HepG2 (cell line): ENCODE measurements around the gene PDZD2. TPM values are rescaled to one million over a fixed set of nuclear protein-coding genes. Genes with fewer than 3 reads are reported as not detected.
A peak's percentile ranks its signal among the peaks of the same experiment; 100 is the strongest.

Source experiments
- ATAC-seq: fragments of 200-7000 bp; cut with Tn5 transposase; 3 replicates; pipeline ENCODE4 v1.9.1; 2020; ENCODE audit warnings: mild to moderate bottlenecking, moderate library complexity
- BruUV-seq: library from RNA; stranded (reverse); fragments of 400-500 nt; replicated peaks from 2 replicates; lab custom pipeline; 2021; lab: Mats Ljungman, UMichigan
- CTCF ChIA-PET: fragments of 300-600 bp; formaldehyde crosslinking; extraction: SDS; loops from one replicate; lab custom pipeline; 2021; ENCODE audit warnings: low total read pairs, inconsistent platforms, low intra/inter-chr PET ratio; lab: Yijun Ruan, JAX
- POLR2A ChIA-PET: fragments of 350-600 bp; sonication (Branson Sonifier 250); formaldehyde crosslinking; loops from one replicate; lab custom pipeline; 2020; ENCODE audit warnings: antibody characterized with exemption, inconsistent platforms; lab: Yijun Ruan, JAX
- DNase-seq: peaks from one replicate; pipeline ENCODE4 v3.0.0-alpha.2; 2015; ENCODE audit warnings: low spot score
- FAIRE-seq: peaks from 3 replicates; lab custom pipeline; 2011; peaks lifted over from hg19 to GRCh38; lab: Jason Lieb, UNC
- H2AFZ ChIP-seq: one replicate; pipeline ENCODE4 v1.6.1; 2011; ENCODE audit warnings: low read length, inconsistent platforms
- H3K27ac ChIP-seq: fragments of 300-600 bp; 3 replicates; pipeline ENCODE4 v1.8.0; 2011; ENCODE audit warnings: mixed run types, mild to moderate bottlenecking, mixed read lengths, low read length, inconsistent platforms; ENCODE audit not compliant: insufficient read depth; ENCODE audit errors: extremely low read length
- H3K27me3 ChIP-seq, 2 experiments: fragments of 200-600 bp in 1 of 2; 2 replicates in 1 of 2; 3 replicates in 1 of 2; pipeline versions ENCODE4 v1.6.0 to v1.8.0; 2011; ENCODE audit warnings: low read length in 2 of 2, mild to moderate bottlenecking in 2 of 2, moderate library complexity in 2 of 2, inconsistent platforms in 1 of 2; ENCODE audit not compliant: insufficient read depth in 2 of 2, control insufficient read depth in 1 of 2
- H3K36me3 ChIP-seq, 2 experiments: fragments of 200-600 bp in 1 of 2; replicated peaks in 1 of 2; 2 replicates in 1 of 2; 3 replicates in 1 of 2; pipeline versions ENCODE4 v1.5.1 to v1.8.0; 2011; ENCODE audit warnings: low read length in 2 of 2, inconsistent platforms in 1 of 2; ENCODE audit not compliant: insufficient read depth in 2 of 2, control insufficient read depth in 1 of 2
- H3K4me1 ChIP-seq: 2 replicates; pipeline ENCODE4 v1.5.1; 2012; ENCODE audit warnings: low read length, inconsistent platforms; ENCODE audit not compliant: insufficient read depth
- H3K4me2 ChIP-seq: 2 replicates; pipeline ENCODE4 v1.6.0; 2011; ENCODE audit warnings: low read depth, low read length, inconsistent platforms
- H3K4me3 ChIP-seq, 3 experiments: fragments of 200-600 bp in 1 of 3; sonication (generic), shearing (Covaris generic) in 1 of 3; replicated peaks in 1 of 3; 2 replicates each; pipeline ENCODE4 v1.5.1; 2011 to 2016; ENCODE audit warnings: low read length in 3 of 3, inconsistent platforms in 2 of 3, low read depth in 2 of 3, mild to moderate bottlenecking in 2 of 3, control low read depth in 1 of 3, mixed read lengths in 1 of 3; ENCODE audit not compliant: insufficient read depth in 1 of 3
- H3K79me2 ChIP-seq: one replicate; pipeline ENCODE4 v1.6.1; 2011; ENCODE audit warnings: low read length, inconsistent platforms; ENCODE audit not compliant: insufficient read depth
- H3K9ac ChIP-seq: 2 replicates; pipeline ENCODE4 v1.6.0; 2011; ENCODE audit warnings: mild to moderate bottlenecking, low read depth, low read length, inconsistent platforms; ENCODE audit not compliant: insufficient read depth
- H3K9me3 ChIP-seq: 2 replicates; pipeline ENCODE4 v1.5.1; 2012; ENCODE audit warnings: mild to moderate bottlenecking, low read length
- H4K20me1 ChIP-seq: 2 replicates; pipeline ENCODE4 v1.6.0; 2011; ENCODE audit warnings: inconsistent platforms, mild to moderate bottlenecking, low read length, moderate library complexity; ENCODE audit not compliant: insufficient read depth
- ATAD3A ChIP-seq: sonication (generic); formaldehyde crosslinking; IDR thresholded peaks from 2 replicates; pipeline ENCODE4 v1.4.0; 2020; ENCODE audit warnings: missing genetic modification reagents
- CHD4 ChIP-seq: fragments of 200-600 bp; sonication (generic); IDR thresholded peaks from 2 replicates; pipeline ENCODE4 v1.7.0; 2017; ENCODE audit warnings: mild to moderate bottlenecking, low read length, borderline replicate concordance
- GATA4 ChIP-seq: sonication (generic); IDR thresholded peaks from 2 replicates; pipeline ENCODE4 v1.6.1; 2016; ENCODE audit warnings: antibody characterized with exemption, low read depth, borderline replicate concordance
- GPBP1L1 ChIP-seq: sonication (generic); formaldehyde crosslinking; IDR thresholded peaks from 2 replicates; pipeline ENCODE4 v1.5.0; 2020; ENCODE audit warnings: mild to moderate bottlenecking, missing genetic modification reagents
- HNRNPH1 ChIP-seq: fragments of 200-400 bp; formaldehyde crosslinking; optimal IDR thresholded peaks from 2 replicates; pipeline ENCODE3; 2017; ENCODE audit warnings: mild to moderate bottlenecking, low read depth, low read length
- PCBP1 ChIP-seq: fragments of 200-400 bp; formaldehyde crosslinking; IDR thresholded peaks from 2 replicates; pipeline ENCODE4 v1.6.1; 2017; ENCODE audit warnings: mild to moderate bottlenecking, low read depth, low read length, borderline replicate concordance
- RFX3 ChIP-seq: IDR thresholded peaks from 2 replicates; pipeline ENCODE4 v1.6.1; 2016; ENCODE audit warnings: missing biosample characterization, missing genetic modification reagents
- ZBTB33 ChIP-seq: sonication (generic); formaldehyde crosslinking; IDR thresholded peaks from 2 replicates; pipeline ENCODE4 v1.4.0; 2020; ENCODE audit warnings: missing genetic modification reagents
- ZNF382 ChIP-seq: sonication (generic); formaldehyde crosslinking; IDR thresholded peaks from 2 replicates; pipeline ENCODE4 v1.5.0; 2020; ENCODE audit warnings: missing genetic modification reagents, mild to moderate bottlenecking, borderline replicate concordance
- ZNF644 ChIP-seq: IDR thresholded peaks from 2 replicates; pipeline ENCODE4 v1.6.1; 2016; ENCODE audit warnings: low read depth
- ZNF841 ChIP-seq: sonication (generic); formaldehyde crosslinking; IDR thresholded peaks from 2 replicates; pipeline ENCODE4 v1.8.1; 2023; ENCODE audit warnings: missing genetic modification reagents, borderline replicate concordance
- ZSCAN21 ChIP-seq: sonication (generic); formaldehyde crosslinking; IDR thresholded peaks from 2 replicates; pipeline ENCODE4 v1.8.0; 2022; ENCODE audit warnings: mild to moderate bottlenecking, missing genetic modification reagents, moderate library complexity, borderline replicate concordance
- WGBS: methylation state at CpG from one replicate; pipeline ENCODE4 v1.1.6; 2017; ENCODE audit warnings: low lambda C conversion rate; 5-methylcytosine and 5-hydroxymethylcytosine counted together
- in situ Hi-C: cut with HindIII; loops from 2 replicates; pipeline ENCODE4 v1.10.0; 2017; ENCODE audit warnings: low pct_unique_long_range_greater_than_20kb; ENCODE audit not compliant: extremely low pct_ligation_motif_present
- intact Hi-C: fragments of 100-400 bp; cut with micrococcal nuclease; formaldehyde crosslinking; loops from one replicate; pipeline ENCODE4 v1.10.0; 2022; ENCODE audit not compliant: unreplicated experiment
- polyA plus RNA-seq, 8 experiments: library from polyadenylated mRNA; depleted of rRNA in 3 of 8; stranded (reverse) in 7 of 8; unstranded in 1 of 8; fragments of >200 nt; fragmentation: Illumina TruSeq in 4 of 8; extraction: Trizol in 4 of 8; gene quantifications; 2 replicates each; pipeline versions ENCODE4 v1.2.1 to v1.2.3, GENCODE V29; 2011 to 2016; ENCODE audit warnings: low read depth in 4 of 8, missing spikeins in 1 of 8, mixed read lengths in 1 of 8; ENCODE audit not compliant: insufficient read depth in 1 of 8
- total RNA-seq, 5 experiments: library from RNA; depleted of rRNA; stranded (reverse); fragments of >200 nt; fragmentation: Illumina TruSeq; extraction: Trizol; gene quantifications; 2 replicates each; pipeline ENCODE4 v1.2.3, GENCODE V29; 2016; ENCODE audit warnings: low read depth in 1 of 5
- TF ChIP-seq, protein P1 (sequence below): sonication (generic); formaldehyde crosslinking; IDR thresholded peaks from 2 replicates; pipeline ENCODE4 v1.9.0; 2021; ENCODE audit warnings: mild to moderate bottlenecking, missing genetic modification reagents

PDZD2 gene
- total and polyA plus RNA-seq, 2 of the 13 experiments (the other 11 are each of a cell fraction or from before 2014, with no cell fraction given) = 0.04 TPM; not detected in 1

DNA sequence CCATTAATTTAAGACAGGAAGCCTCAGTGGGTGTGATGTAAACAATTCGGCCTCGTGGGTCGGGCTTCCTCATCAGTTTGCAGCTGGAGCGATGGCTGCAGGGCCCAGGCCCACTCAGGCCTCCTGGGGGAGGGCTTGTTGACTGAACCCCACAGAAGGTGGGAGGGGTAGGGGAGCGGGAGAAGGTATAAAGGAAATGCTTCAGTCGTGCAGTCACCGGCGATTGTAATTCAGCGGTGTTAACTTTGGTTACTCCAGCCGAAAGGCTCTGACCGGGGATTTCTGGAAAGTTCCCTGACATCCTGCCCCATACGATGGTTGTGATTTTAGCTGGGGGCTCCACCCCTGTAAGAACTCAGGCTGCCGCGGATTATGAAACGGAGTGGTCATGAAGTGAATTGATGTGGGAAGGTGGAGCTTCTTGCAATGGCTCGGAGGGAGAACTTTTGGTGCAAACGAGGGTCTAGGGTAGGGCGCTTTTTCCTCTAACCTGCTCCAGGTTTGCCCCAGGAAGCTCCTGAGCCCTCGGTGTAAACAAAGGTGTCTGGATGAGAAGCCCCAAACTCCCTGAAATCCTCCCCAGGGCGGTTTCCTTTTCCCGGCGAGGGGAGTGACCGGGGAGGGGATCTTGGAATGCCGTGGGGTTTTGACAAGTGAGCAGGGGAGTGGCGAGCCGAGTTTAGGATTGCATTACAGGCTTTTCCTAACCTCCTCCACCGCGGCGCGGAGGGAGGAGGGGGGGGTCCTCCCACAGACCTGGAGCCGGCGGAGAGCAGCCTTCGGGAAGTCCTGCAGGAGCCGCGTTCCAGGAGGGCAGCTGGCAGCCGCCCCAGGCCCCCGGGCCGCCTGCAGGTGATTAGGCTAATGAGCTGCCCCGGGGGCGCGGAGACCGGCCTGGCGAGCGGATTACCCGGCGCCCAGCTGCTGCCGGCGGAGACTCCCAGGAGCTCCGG lies 215.5 kb downstream of the PDZD2 start:
- peaks cover 16% of the 10 kb centered on the region for H3K9me3 ChIP-seq
- intact Hi-C loops (no loop called here), in situ Hi-C loops (no loop called here)
- no peaks in the 10 kb centered on the region for H3K4me1 ChIP-seq
- H3K27me3 ChIP-seq = peaks cover 12 to 37% of the 10 kb centered on the region in 2 experiments
- no peak overlapping the region for H3K27ac ChIP-seq
- 18% methylated on average over 19 of the region's 49 CpGs for WGBS
- no peak overlapping the region for H3K9ac ChIP-seq
- no TSS peak for BruUV-seq
- H3K4me2 ChIP-seq = peak overlapping the region; percentile 25; the same call in 1 of the 2 replicates
- no peaks in the 10 kb centered on the region for H3K36me3 ChIP-seq
- no peak overlapping the region for H2AFZ ChIP-seq
- H4K20me1 ChIP-seq = no peaks in the 10 kb centered on the region
- ATAC-seq (peak; percentile 69), DNase-seq (no peak), FAIRE-seq (no peak)
- ChIA-PET POLR2A (interaction anchor here (0.6 kb wide), 1 partner anchor 23 kb away, joined by 3 read pairs; no protein-coding TSS in a partner anchor), CTCF (no interaction called here)
- H3K4me3 ChIP-seq = peak overlapping the region in 1 of 3 experiments; percentile 17; a peak in 1 of 6 replicates
- no peaks in the 10 kb centered on the region for H3K79me2 ChIP-seq
- TF ChIP-seq GATA4 = no peak
- TF ChIP-seq CHD4 = no peak
- no peak for TF ChIP-seq ZNF382 (CRISPR knock-in tag)
- TF ChIP-seq ZBTB33 = no peak
- TF ChIP-seq PCBP1 = no peak
- TF ChIP-seq, protein P1, sequence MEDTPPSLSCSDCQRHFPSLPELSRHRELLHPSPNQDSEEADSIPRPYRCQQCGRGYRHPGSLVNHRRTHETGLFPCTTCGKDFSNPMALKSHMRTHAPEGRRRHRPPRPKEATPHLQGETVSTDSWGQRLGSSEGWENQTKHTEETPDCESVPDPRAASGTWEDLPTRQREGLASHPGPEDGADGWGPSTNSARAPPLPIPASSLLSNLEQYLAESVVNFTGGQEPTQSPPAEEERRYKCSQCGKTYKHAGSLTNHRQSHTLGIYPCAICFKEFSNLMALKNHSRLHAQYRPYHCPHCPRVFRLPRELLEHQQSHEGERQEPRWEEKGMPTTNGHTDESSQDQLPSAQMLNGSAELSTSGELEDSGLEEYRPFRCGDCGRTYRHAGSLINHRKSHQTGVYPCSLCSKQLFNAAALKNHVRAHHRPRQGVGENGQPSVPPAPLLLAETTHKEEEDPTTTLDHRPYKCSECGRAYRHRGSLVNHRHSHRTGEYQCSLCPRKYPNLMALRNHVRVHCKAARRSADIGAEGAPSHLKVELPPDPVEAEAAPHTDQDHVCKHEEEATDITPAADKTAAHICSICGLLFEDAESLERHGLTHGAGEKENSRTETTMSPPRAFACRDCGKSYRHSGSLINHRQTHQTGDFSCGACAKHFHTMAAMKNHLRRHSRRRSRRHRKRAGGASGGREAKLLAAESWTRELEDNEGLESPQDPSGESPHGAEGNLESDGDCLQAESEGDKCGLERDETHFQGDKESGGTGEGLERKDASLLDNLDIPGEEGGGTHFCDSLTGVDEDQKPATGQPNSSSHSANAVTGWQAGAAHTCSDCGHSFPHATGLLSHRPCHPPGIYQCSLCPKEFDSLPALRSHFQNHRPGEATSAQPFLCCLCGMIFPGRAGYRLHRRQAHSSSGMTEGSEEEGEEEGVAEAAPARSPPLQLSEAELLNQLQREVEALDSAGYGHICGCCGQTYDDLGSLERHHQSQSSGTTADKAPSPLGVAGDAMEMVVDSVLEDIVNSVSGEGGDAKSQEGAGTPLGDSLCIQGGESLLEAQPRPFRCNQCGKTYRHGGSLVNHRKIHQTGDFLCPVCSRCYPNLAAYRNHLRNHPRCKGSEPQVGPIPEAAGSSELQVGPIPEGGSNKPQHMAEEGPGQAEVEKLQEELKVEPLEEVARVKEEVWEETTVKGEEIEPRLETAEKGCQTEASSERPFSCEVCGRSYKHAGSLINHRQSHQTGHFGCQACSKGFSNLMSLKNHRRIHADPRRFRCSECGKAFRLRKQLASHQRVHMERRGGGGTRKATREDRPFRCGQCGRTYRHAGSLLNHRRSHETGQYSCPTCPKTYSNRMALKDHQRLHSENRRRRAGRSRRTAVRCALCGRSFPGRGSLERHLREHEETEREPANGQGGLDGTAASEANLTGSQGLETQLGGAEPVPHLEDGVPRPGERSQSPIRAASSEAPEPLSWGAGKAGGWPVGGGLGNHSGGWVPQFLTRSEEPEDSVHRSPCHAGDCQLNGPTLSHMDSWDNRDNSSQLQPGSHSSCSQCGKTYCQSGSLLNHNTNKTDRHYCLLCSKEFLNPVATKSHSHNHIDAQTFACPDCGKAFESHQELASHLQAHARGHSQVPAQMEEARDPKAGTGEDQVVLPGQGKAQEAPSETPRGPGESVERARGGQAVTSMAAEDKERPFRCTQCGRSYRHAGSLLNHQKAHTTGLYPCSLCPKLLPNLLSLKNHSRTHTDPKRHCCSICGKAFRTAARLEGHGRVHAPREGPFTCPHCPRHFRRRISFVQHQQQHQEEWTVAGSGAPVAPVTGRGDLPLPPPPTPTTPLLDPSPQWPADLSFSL = no peak
- no peak for TF ChIP-seq ZNF841 (CRISPR knock-in tag)
- TF ChIP-seq HNRNPH1 = no peak
- no peak for TF ChIP-seq ZNF644 (CRISPR knock-in tag)
- TF ChIP-seq RFX3 (CRISPR knock-in tag) = no peak
- no peak for TF ChIP-seq GPBP1L1 (CRISPR knock-in tag)
- TF ChIP-seq ZSCAN21 (CRISPR knock-in tag) = no peak
- no peak for TF ChIP-seq ATAD3A (CRISPR knock-in tag)
